Measurements from ENCODE around the gene TREH. TPM values are rescaled to one million over a fixed set of nuclear protein-coding genes. Genes with fewer than 3 reads are reported as not detected.

Gene TREH
- total RNA-seq, 1 donor from 2014 or later: not detected

DNA sequence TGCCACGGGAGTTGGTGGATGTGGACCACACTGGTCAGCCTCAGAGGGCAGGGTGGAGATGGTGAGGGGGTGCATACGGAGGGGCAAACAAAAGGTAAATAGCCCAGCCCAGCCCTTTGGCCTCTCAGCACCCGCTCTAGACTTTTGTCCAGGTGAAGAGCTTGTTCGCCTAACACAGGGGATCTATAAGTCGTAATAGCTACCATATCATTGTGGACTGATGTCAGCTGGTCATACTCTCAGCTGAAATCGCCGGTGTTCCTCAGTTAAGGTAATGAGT is 27.0 kb upstream of the TREH start:
- H3K36me3 Mint-ChIP-seq (ENCODE audit: unreplicated experiment): no peaks in the 10 kb centered on the region
- H3K4me3 Mint-ChIP-seq (ENCODE audit: unreplicated experiment): no peak overlapping the region
- TF ChIP-seq, protein P1, sequence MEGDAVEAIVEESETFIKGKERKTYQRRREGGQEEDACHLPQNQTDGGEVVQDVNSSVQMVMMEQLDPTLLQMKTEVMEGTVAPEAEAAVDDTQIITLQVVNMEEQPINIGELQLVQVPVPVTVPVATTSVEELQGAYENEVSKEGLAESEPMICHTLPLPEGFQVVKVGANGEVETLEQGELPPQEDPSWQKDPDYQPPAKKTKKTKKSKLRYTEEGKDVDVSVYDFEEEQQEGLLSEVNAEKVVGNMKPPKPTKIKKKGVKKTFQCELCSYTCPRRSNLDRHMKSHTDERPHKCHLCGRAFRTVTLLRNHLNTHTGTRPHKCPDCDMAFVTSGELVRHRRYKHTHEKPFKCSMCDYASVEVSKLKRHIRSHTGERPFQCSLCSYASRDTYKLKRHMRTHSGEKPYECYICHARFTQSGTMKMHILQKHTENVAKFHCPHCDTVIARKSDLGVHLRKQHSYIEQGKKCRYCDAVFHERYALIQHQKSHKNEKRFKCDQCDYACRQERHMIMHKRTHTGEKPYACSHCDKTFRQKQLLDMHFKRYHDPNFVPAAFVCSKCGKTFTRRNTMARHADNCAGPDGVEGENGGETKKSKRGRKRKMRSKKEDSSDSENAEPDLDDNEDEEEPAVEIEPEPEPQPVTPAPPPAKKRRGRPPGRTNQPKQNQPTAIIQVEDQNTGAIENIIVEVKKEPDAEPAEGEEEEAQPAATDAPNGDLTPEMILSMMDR (IDR thresholded peaks at IDR 0.05; ENCODE audit: partially characterized antibody, unreplicated experiment): no peak
- H3K9me3 Mint-ChIP-seq (ENCODE audit: unreplicated experiment): no peaks in the 10 kb centered on the region
- DNase-seq: no peak
- no peak overlapping the region for H3K27ac Mint-ChIP-seq (ENCODE audit: unreplicated experiment)
- H3K27me3 Mint-ChIP-seq (ENCODE audit: unreplicated experiment): no peaks in the 10 kb centered on the region
- peaks cover 3% of the 10 kb centered on the region for H3K4me1 Mint-ChIP-seq (ENCODE audit: low read depth, unreplicated experiment)

DNA sequence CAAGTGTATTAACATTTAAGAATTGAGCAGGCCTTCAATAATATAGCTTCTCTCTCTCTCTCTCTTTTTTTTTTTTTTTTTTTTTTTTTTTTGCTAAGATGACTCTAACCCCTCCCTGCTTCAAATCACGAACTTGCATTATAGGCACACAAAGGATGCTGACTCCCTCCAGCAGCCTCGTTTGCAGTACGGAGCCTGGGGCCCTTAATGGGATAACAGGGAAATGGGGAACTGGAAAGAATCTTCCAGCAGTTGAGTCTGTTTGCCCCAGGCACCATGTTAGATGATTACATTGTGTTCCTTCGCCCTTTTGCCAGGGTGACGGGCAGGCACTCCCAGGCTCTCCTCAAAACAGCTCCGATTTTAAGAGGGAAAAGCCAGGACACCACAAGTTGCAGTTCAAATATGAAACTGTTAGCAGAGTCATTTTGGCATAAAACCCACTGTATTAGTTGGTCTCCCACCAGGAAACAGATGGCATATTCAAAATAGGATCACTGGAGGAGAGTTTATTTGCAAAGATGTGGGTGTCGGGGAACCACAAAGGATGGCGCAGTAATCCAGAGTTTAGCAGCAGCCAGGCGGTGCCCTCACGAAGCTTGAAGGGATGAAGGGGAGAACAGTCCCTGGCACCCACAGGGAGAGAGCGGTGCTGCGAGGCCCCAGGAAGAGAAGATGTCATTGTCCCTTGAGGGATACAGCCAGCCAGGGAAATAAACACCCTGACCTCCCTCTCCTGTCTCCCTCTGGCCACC is 26.5 kb upstream of the TREH start:
- H3K36me3 Mint-ChIP-seq (ENCODE audit: unreplicated experiment): no peaks in the 10 kb centered on the region
- TF ChIP-seq, protein P1 (IDR thresholded peaks at IDR 0.05; ENCODE audit: partially characterized antibody, unreplicated experiment): no peak
- no peak overlapping the region for H3K4me3 Mint-ChIP-seq (ENCODE audit: unreplicated experiment)
- no peak for DNase-seq
- peaks cover 3% of the 10 kb centered on the region for H3K4me1 Mint-ChIP-seq (ENCODE audit: low read depth, unreplicated experiment)
- no peaks in the 10 kb centered on the region for H3K9me3 Mint-ChIP-seq (ENCODE audit: unreplicated experiment)
- H3K27ac Mint-ChIP-seq (ENCODE audit: unreplicated experiment): no peak overlapping the region
- H3K27me3 Mint-ChIP-seq (ENCODE audit: unreplicated experiment): no peaks in the 10 kb centered on the region

DNA sequence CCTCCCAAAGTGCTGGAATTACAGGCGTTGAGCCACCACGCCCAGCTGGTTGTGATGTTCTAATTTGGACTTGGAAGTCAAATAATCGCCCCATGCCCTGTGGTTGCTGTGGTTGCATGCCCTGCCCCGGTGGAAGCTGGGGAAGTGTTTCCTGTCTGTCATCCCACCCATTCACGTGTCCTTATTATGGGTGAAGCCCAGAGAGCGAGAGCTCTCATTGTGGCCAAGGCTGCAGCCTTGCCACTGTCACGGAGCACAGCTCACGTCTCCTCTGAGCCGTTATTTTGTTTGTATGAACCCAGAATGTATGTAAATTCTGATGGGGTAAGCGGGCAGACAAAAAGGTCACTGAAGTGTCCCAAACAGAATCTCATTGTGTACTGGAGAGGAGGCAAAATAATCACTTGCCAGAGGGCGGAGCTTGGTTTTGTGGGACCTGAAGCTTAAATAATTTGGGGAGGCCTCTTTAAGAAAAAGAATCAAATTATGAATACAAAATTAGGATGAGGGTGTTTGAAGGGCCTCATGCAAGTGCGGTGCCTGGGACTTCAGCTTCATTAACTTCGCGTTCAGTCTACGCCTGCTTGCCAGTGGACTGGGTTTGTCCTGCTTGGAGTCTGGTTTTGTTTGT is 25.8 kb upstream of the TREH start:
- H3K27me3 Mint-ChIP-seq (ENCODE audit: unreplicated experiment): no peaks in the 10 kb centered on the region
- no peak for DNase-seq
- H3K27ac Mint-ChIP-seq (ENCODE audit: unreplicated experiment): no peak overlapping the region
- H3K9me3 Mint-ChIP-seq (ENCODE audit: unreplicated experiment): no peaks in the 10 kb centered on the region
- H3K4me1 Mint-ChIP-seq (ENCODE audit: low read depth, unreplicated experiment): peaks cover 3% of the 10 kb centered on the region
- H3K36me3 Mint-ChIP-seq (ENCODE audit: unreplicated experiment): no peaks in the 10 kb centered on the region
- TF ChIP-seq, protein P1 (IDR thresholded peaks at IDR 0.05; ENCODE audit: partially characterized antibody, unreplicated experiment): no peak
- no peak overlapping the region for H3K4me3 Mint-ChIP-seq (ENCODE audit: unreplicated experiment)

DNA sequence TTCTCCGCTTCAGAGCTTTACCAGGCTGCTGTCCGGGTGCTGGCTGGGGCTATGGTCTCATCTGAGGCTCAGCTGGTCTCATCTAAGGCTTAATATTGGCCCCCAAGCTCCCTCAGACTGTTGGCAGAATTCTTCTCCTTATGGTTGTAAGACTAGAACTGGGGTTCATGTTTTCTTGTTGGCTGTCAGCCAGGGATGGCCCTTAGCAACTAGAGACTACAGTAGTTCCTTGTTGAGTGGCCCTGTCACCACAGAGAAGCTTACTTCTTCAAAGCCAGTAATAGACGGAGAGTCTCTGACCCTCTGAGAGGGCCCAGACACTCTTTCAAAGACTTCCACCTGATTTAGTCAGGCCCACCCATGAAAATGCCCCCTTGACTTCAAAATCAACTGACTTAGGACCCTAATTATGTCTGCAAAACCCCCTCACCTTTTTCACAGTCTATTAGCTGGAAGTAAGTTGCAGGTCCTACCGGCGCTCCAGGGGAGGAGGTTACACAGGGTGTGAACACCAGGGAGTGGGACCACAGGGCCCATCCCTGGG is 24.2 kb upstream of the TREH start:
- H3K36me3 Mint-ChIP-seq (ENCODE audit: unreplicated experiment): no peaks in the 10 kb centered on the region
- TF ChIP-seq, protein P1 (IDR thresholded peaks at IDR 0.05; ENCODE audit: partially characterized antibody, unreplicated experiment): no peak

More for the DNA sequence above, 24.2 kb upstream of the TREH start:
- DNase-seq: no peak
- Mint-ChIP-seq H3K4me1 (ENCODE audit: low read depth, unreplicated experiment) (peaks cover 3% of the 10 kb centered on the region), H3K27ac (ENCODE audit: unreplicated experiment) (no peak overlapping the region), H3K27me3 (ENCODE audit: unreplicated experiment) (no peaks in the 10 kb centered on the region), H3K9me3 (ENCODE audit: unreplicated experiment) (no peaks in the 10 kb centered on the region), H3K4me3 (ENCODE audit: unreplicated experiment) (no peak overlapping the region)

Measured in glutamatergic neuron (in vitro differentiated cells).